Osteocyte (in vitro differentiated cells): ENCODE measurements around the gene ANGPTL4. TPM values are rescaled to one million over a fixed set of nuclear protein-coding genes. Genes with fewer than 3 reads are reported as not detected.

Experiments used
- DNase-seq: peaks from one replicate; pipeline ENCODE4 v3.0.0; 2021; ENCODE audit warnings: mixed read lengths; ENCODE audit not compliant: unreplicated experiment; ENCODE audit errors: extremely low spot score
- H3K27ac Mint-ChIP-seq: one replicate; pipeline ENCODE4 v1.8.0; 2021; ENCODE audit warnings: mild to moderate bottlenecking, mixed read lengths; ENCODE audit not compliant: unreplicated experiment
- H3K27me3 Mint-ChIP-seq: one replicate; pipeline ENCODE4 v1.8.0; 2021; ENCODE audit warnings: mixed read lengths; ENCODE audit not compliant: unreplicated experiment
- H3K36me3 Mint-ChIP-seq: one replicate; pipeline ENCODE4 v1.8.0; 2021; ENCODE audit warnings: mixed read lengths; ENCODE audit not compliant: unreplicated experiment
- H3K4me1 Mint-ChIP-seq: one replicate; pipeline ENCODE4 v1.8.0; 2021; ENCODE audit warnings: mixed read lengths; ENCODE audit not compliant: unreplicated experiment
- H3K4me3 Mint-ChIP-seq: one replicate; pipeline ENCODE4 v1.8.0; 2021; ENCODE audit warnings: mild to moderate bottlenecking, moderate library complexity, mixed read lengths; ENCODE audit not compliant: unreplicated experiment
- H3K9me3 Mint-ChIP-seq: one replicate; pipeline ENCODE4 v1.8.0; 2021; ENCODE audit warnings: mixed read lengths; ENCODE audit not compliant: unreplicated experiment
- CTCF ChIP-seq: fragments of 200-600 bp; sonication (generic); IDR thresholded peaks from 2 replicates; pipeline ENCODE4 v1.5.0; 2021; ENCODE audit warnings: antibody characterized with exemption, mild to moderate bottlenecking, moderate library complexity
- microRNA-seq: library from miRNA; unstranded; fragments of <30 nt; microRNA quantifications from one replicate; pipeline ENCODE4 v1.1.0, GENCODE V29; 2020; ENCODE audit not compliant: unreplicated experiment
- total RNA-seq: library from RNA; stranded (reverse); gene quantifications from 2 replicates; pipeline ENCODE4 v1.2.1, GENCODE V29; 2021

Gene ANGPTL4
- total RNA-seq, 1 donor from 2014 or later: 8.6 TPM

GRCh38 chr19:8421484-8422461 is 57.8 kb downstream of the ANGPTL4 start:
- DNase-seq: no peak
- Mint-ChIP-seq H3K27me3 (no peaks in the 10 kb centered on the region), H3K27ac (no peak overlapping the region), H3K4me3 (no peak overlapping the region), H3K9me3 (no peaks in the 10 kb centered on the region), H3K36me3 (peaks cover 11% of the 10 kb centered on the region), H3K4me1 (peaks cover 29% of the 10 kb centered on the region)
- TF ChIP-seq CTCF: no peak

- TF ChIP-seq CTCF: no peak
- Mint-ChIP-seq H3K9me3 (no peaks in the 10 kb centered on the region), H3K4me3 (peak overlapping the region; percentile 57), H3K27me3 (no peaks in the 10 kb centered on the region), H3K27ac (peak overlapping the region; percentile 98), H3K36me3 (peaks cover 11% of the 10 kb centered on the region), H3K4me1 (peaks cover 26% of the 10 kb centered on the region)
- DNase-seq: peak; percentile 94
Measured at GRCh38 chr19:8423817-8424223, 59.9 kb downstream of the ANGPTL4 start.

Small RNAs within 50 kb of the gene (microRNA-seq; reads per million reads assigned to microRNA genes)
- 2.7 reads per million for gene MIR4999

Other genes with a start within 250 kb of the ANGPTL4 start
- 0.19 and 0.42 TPM in 2 replicates for gene FBN3, start 214.6 kb upstream of the ANGPTL4 start, total RNA-seq
- 16.4 and 16.7 TPM in 2 replicates for gene CERS4, start 154.8 kb upstream of the ANGPTL4 start, total RNA-seq
- 41.9 and 44.5 TPM in 2 replicates for gene CD320, start 55.8 kb upstream of the ANGPTL4 start, total RNA-seq
- 29.8 and 35.4 TPM in 2 replicates for gene NDUFA7, start 42.8 kb upstream of the ANGPTL4 start, total RNA-seq
- gene RPS28, start 42.7 kb upstream of the ANGPTL4 start, total RNA-seq: 1,524 and 1,597 TPM in 2 replicates
- gene KANK3, start 20.9 kb upstream of the ANGPTL4 start, total RNA-seq: 0.30 TPM in 1 of 2 replicates, not detected in the other
- 126 and 130 TPM in 2 replicates for gene RAB11B, start 26.2 kb downstream of the ANGPTL4 start, total RNA-seq
- gene MARCHF2, start 49.1 kb downstream of the ANGPTL4 start, total RNA-seq: 45.0 and 50.6 TPM in 2 replicates
- 154 and 156 TPM in 2 replicates for gene HNRNPM, start 80.8 kb downstream of the ANGPTL4 start, total RNA-seq
- gene PRAM1, start 138.5 kb downstream of the ANGPTL4 start, total RNA-seq: 0.24 and 0.42 TPM in 2 replicates
- 23.9 and 29.9 TPM in 2 replicates for gene ZNF414, start 150.0 kb downstream of the ANGPTL4 start, total RNA-seq
- 0.31 and 0.43 TPM in 2 replicates for gene MYO1F, start 213.3 kb downstream of the ANGPTL4 start, total RNA-seq
- gene ADAMTS10, start 246.6 kb downstream of the ANGPTL4 start, total RNA-seq: 86.5 and 96.2 TPM in 2 replicates